NT2/D1 (cell line): ENCODE data around the gene TMCO4.
"Not testable (repeated sequence)": the region's sequence is repeated elsewhere in the genome, so short reads cannot be mapped to it uniquely, and the experiment has no call there.

ENCODE experiments used
- SUZ12 ChIP-seq: IDR thresholded peaks from 2 replicates; pipeline ENCODE4 v1.6.1; 2011; ENCODE audit not compliant: insufficient read length, insufficient read depth; ENCODE audit errors: extremely low read depth
- YY1 ChIP-seq: IDR thresholded peaks from 2 replicates; pipeline ENCODE4 v1.6.1; 2011; ENCODE audit not compliant: insufficient read length, insufficient read depth

GRCh38 chr1:19847334-19847733 is 47.6 kb upstream of the TMCO4 start:
- TF ChIP-seq YY1, SUZ12: not testable (repeated sequence)
